ENCODE results near the gene GJD4.

Gene GJD4

DNA sequence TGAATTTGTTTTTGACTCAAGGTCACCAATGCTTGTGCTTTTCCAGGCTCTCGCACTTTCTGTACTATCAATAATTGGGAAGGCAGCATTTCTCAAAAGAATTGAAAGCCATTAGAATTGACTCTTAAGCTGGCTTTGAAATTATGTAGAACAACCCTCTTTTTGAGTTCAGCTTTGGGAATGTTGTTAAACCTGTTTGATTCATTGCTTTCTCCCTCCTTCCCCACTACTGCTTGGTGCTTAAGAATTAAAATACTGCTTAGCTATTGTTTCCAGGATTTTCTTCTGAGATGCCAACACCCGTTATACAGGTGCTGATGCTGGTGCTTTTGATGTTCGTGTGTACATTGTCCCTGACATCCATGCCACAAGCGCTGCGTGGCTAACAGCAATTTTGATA lies 52.5 kb downstream of the GJD4 start:
- no peak for DNase-seq (ENCODE audit: low spot score)
